CD4-positive, alpha-beta memory T cell (primary cell): ENCODE results near the gene MAGI1. TPM values are rescaled to one million over a fixed set of nuclear protein-coding genes. Genes with fewer than 3 reads are reported as not detected.

Source experiments
- CTCF ChIA-PET: fragments of 350-600 bp; sonication (Branson Sonifier 250); formaldehyde crosslinking; loops from one replicate; lab custom pipeline; 2021; ENCODE audit warnings: inconsistent platforms; ENCODE audit not compliant: partially characterized antibody; lab: Charles Lee
- POLR2A ChIA-PET: fragments of 350-600 bp; sonication (Branson Sonifier 250); formaldehyde crosslinking; loops from one replicate; lab custom pipeline; 2021; ENCODE audit not compliant: partially characterized antibody; lab: Charles Lee
- DNase-seq, 5 donors: peaks; one replicate each; pipeline versions ENCODE4 v3.0.0 to v3.0.0-alpha.2; 2020 to 2022; ENCODE audit warnings: mixed read lengths in 1 of 5
- H3K27ac ChIP-seq: one replicate; pipeline ENCODE4 v1.7.0; 2013; ENCODE audit warnings: low read depth, low read length
- H3K27me3 ChIP-seq: 2 replicates; pipeline ENCODE4 v1.7.0; 2013; ENCODE audit warnings: mild to moderate bottlenecking, low read length, moderate library complexity; ENCODE audit not compliant: insufficient read depth
- H3K36me3 ChIP-seq: 2 replicates; pipeline ENCODE4 v1.7.0; 2013; ENCODE audit warnings: mild to moderate bottlenecking, low read length, moderate library complexity; ENCODE audit not compliant: insufficient read depth
- H3K4me1 ChIP-seq: 2 replicates; pipeline ENCODE4 v1.7.0; 2013; ENCODE audit warnings: mild to moderate bottlenecking, low read length, moderate library complexity; ENCODE audit not compliant: insufficient read depth
- H3K4me3 ChIP-seq, 2 donors: one replicate each; pipeline ENCODE4 v1.7.0; 2013; ENCODE audit warnings: low read length in 2 of 2, mild to moderate bottlenecking in 1 of 2
- H3K9me3 ChIP-seq, 2 donors: one replicate each; pipeline ENCODE4 v1.7.0; 2013; ENCODE audit warnings: low read length in 2 of 2, control low read depth in 1 of 2; ENCODE audit not compliant: control insufficient read depth in 1 of 2
- H3K27ac Mint-ChIP-seq, 7 donors: one replicate each; pipeline ENCODE4 v1.8.0; 2020 to 2021; ENCODE audit warnings: mixed read lengths in 7 of 7, mild to moderate bottlenecking in 6 of 7, inconsistent platforms in 3 of 7, moderate library complexity in 3 of 7
- H3K27me3 Mint-ChIP-seq, 2 donors: one replicate each; pipeline ENCODE4 v1.8.0; 2020 to 2021; ENCODE audit warnings: mixed read lengths in 2 of 2
- H3K36me3 Mint-ChIP-seq, 2 donors: one replicate each; pipeline ENCODE4 v1.8.0; 2020 to 2021; ENCODE audit warnings: mixed read lengths in 2 of 2, inconsistent platforms in 1 of 2, mild to moderate bottlenecking in 1 of 2
- H3K4me1 Mint-ChIP-seq, 4 donors: one replicate each; pipeline ENCODE4 v1.8.0; 2020 to 2021; ENCODE audit warnings: mixed read lengths in 4 of 4, mild to moderate bottlenecking in 1 of 4
- H3K4me3 Mint-ChIP-seq, 8 donors: one replicate each; pipeline ENCODE4 v1.8.0; 2020 to 2021; ENCODE audit warnings: mixed read lengths in 8 of 8, mild to moderate bottlenecking in 7 of 8, moderate library complexity in 6 of 8, inconsistent platforms in 3 of 8
- H3K9me3 Mint-ChIP-seq, 8 donors: one replicate each; pipeline ENCODE4 v1.8.0; 2020 to 2021; ENCODE audit warnings: mixed read lengths in 8 of 8, mild to moderate bottlenecking in 5 of 8, inconsistent platforms in 3 of 8, moderate library complexity in 1 of 8
- intact Hi-C: fragments of 100-400 bp; cut with micrococcal nuclease; formaldehyde crosslinking; loops from one replicate; pipeline ENCODE4 v1.15.1; 2023
- polyA plus RNA-seq, 2 donors: library from polyadenylated mRNA; unstranded; fragments of 300-500 nt; fragmentation: Illumina TruSeq; gene quantifications; one replicate each; pipeline ENCODE4 v1.2.3, GENCODE V29; 2021
- total RNA-seq, 2 experiments: library from RNA; stranded (reverse); gene quantifications; one replicate each; pipeline ENCODE4 v1.2.3, GENCODE V29; 2021

The MAGI1 gene
- total and polyA plus RNA-seq, 4 experiments from 2014 or later: 0.20 TPM; not detected in 3

- H3K4me1 Mint-ChIP-seq: no peaks in the 10 kb centered on the region
- Histone ChIP-seq H3K9me3 (no peaks in the 10 kb centered on the region), H3K4me1 (no peaks in the 10 kb centered on the region), H3K4me3 (no peak overlapping the region), H3K36me3 (no peaks in the 10 kb centered on the region), H3K27ac (no peak overlapping the region), H3K27me3 (no peaks in the 10 kb centered on the region)
- intact Hi-C loops: no loop called here
- H3K27ac Mint-ChIP-seq: no peak overlapping the region
- no peaks in the 10 kb centered on the region for H3K36me3 Mint-ChIP-seq
- H3K4me3 Mint-ChIP-seq: no peak overlapping the region
- DNase-seq: no peak
- H3K9me3 Mint-ChIP-seq: peaks cover 0 to 19% (median 7%) of the 10 kb centered on the region in 8 donors
- ChIA-PET CTCF (no interaction called here), POLR2A (no interaction called here)
- no peaks in the 10 kb centered on the region for H3K27me3 Mint-ChIP-seq
These were observed 703.1 kb downstream of the MAGI1 start for GRCh38 chr3:65335587-65335986.

GRCh38 chr3:65334045-65334665, 704.6 kb downstream of the MAGI1 start:
- Histone ChIP-seq H3K36me3 (no peaks in the 10 kb centered on the region), H3K27ac (no peak overlapping the region), H3K4me3 (no peak overlapping the region), H3K9me3 (no peaks in the 10 kb centered on the region), H3K27me3 (no peaks in the 10 kb centered on the region), H3K4me1 (no peaks in the 10 kb centered on the region)
- POLR2A ChIA-PET: no interaction called here
- no peaks in the 10 kb centered on the region for H3K4me1 Mint-ChIP-seq
- intact Hi-C loops: no loop called here
- H3K27me3 Mint-ChIP-seq: no peaks in the 10 kb centered on the region
- H3K36me3 Mint-ChIP-seq: no peaks in the 10 kb centered on the region
- CTCF ChIA-PET: no interaction called here
- DNase-seq: no peak
- peaks cover 2 to 19% (median 6%) of the 10 kb centered on the region in 8 donors for H3K9me3 Mint-ChIP-seq
- no peak overlapping the region for H3K4me3 Mint-ChIP-seq
- H3K27ac Mint-ChIP-seq: no peak overlapping the region

- Mint-ChIP-seq H3K36me3 (no peaks in the 10 kb centered on the region), H3K27me3 (no peaks in the 10 kb centered on the region), H3K4me3 (no peak overlapping the region), H3K4me1 (no peaks in the 10 kb centered on the region), H3K9me3 (peaks cover 2 to 14% (median 9%) of the 10 kb centered on the region in 8 donors), H3K27ac (no peak overlapping the region)
- CTCF ChIA-PET: no interaction called here
- intact Hi-C loops: no loop called here
- Histone ChIP-seq H3K4me3 (no peak overlapping the region), H3K9me3 (no peaks in the 10 kb centered on the region), H3K27me3 (no peaks in the 10 kb centered on the region), H3K4me1 (no peaks in the 10 kb centered on the region), H3K27ac (no peak overlapping the region), H3K36me3 (no peaks in the 10 kb centered on the region)
- POLR2A ChIA-PET: no interaction called here
- DNase-seq: no peak
These were observed 707.0 kb downstream of the MAGI1 start for GRCh38 chr3:65331730-65332129.

DNA sequence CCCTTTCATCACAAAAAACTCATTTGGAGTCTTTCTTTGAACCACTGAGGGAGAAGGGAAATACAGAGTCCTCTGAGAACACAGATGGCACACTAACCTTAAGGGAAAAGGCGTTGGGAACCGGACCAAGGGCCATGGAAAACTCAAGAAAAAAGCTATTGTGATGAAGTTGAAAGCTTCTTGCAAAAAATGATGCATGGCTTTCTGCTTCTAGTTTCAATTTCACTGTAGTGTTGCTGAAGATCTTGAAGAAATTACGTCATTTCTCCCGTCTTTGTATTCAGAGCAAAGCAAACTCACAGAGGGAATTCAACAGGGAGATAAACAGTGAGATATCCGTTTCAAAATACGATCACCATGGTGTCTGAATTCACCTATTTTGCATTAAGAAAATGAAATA, 708.6 kb downstream of the MAGI1 start:
- Histone ChIP-seq H3K27ac (no peak overlapping the region), H3K4me1 (no peaks in the 10 kb centered on the region), H3K9me3 (no peaks in the 10 kb centered on the region), H3K36me3 (no peaks in the 10 kb centered on the region), H3K27me3 (no peaks in the 10 kb centered on the region), H3K4me3 (no peak overlapping the region)
- intact Hi-C loops: no loop called here
- POLR2A ChIA-PET: no interaction called here
- no peak for DNase-seq
- Mint-ChIP-seq H3K9me3 (peaks cover 0 to 8% (median 5%) of the 10 kb centered on the region in 8 donors), H3K4me1 (no peaks in the 10 kb centered on the region), H3K36me3 (no peaks in the 10 kb centered on the region), H3K4me3 (no peak overlapping the region), H3K27me3 (no peaks in the 10 kb centered on the region), H3K27ac (no peak overlapping the region)
- CTCF ChIA-PET: no interaction called here

GRCh38 chr3:65328148-65328547, 710.6 kb downstream of the MAGI1 start:
- ChIA-PET CTCF (no interaction called here), POLR2A (no interaction called here)
- Histone ChIP-seq H3K27me3 (no peaks in the 10 kb centered on the region), H3K4me1 (no peaks in the 10 kb centered on the region), H3K27ac (no peak overlapping the region), H3K4me3 (no peak overlapping the region), H3K9me3 (no peaks in the 10 kb centered on the region), H3K36me3 (no peaks in the 10 kb centered on the region)
- no peak for DNase-seq
- no peaks in the 10 kb centered on the region for H3K36me3 Mint-ChIP-seq
- H3K4me3 Mint-ChIP-seq: no peak overlapping the region
- no peak overlapping the region for H3K27ac Mint-ChIP-seq
- H3K4me1 Mint-ChIP-seq: no peaks in the 10 kb centered on the region
- peaks cover 0 to 12% (median 1%) of the 10 kb centered on the region in 8 donors for H3K9me3 Mint-ChIP-seq
- intact Hi-C loops: no loop called here
- no peaks in the 10 kb centered on the region for H3K27me3 Mint-ChIP-seq

- H3K9me3 ChIP-seq: no peaks in the 10 kb centered on the region
- no peak overlapping the region for H3K4me3 Mint-ChIP-seq
- H3K27ac ChIP-seq: no peak overlapping the region
- H3K9me3 Mint-ChIP-seq: peaks cover 0 to 13% (median 3%) of the 10 kb centered on the region in 8 donors
- DNase-seq: no peak
- no peaks in the 10 kb centered on the region for H3K27me3 ChIP-seq
- H3K27ac Mint-ChIP-seq: no peak overlapping the region
- ChIA-PET CTCF (no interaction called here), POLR2A (no interaction called here)
- intact Hi-C loops: no loop called here
- no peaks in the 10 kb centered on the region for H3K27me3 Mint-ChIP-seq
- H3K4me1 Mint-ChIP-seq: no peaks in the 10 kb centered on the region
- no peaks in the 10 kb centered on the region for H3K4me1 ChIP-seq
- no peak overlapping the region for H3K4me3 ChIP-seq
- no peaks in the 10 kb centered on the region for H3K36me3 ChIP-seq
- H3K36me3 Mint-ChIP-seq: no peaks in the 10 kb centered on the region
These were observed 712.1 kb downstream of the MAGI1 start for GRCh38 chr3:65326574-65326973.

DNA sequence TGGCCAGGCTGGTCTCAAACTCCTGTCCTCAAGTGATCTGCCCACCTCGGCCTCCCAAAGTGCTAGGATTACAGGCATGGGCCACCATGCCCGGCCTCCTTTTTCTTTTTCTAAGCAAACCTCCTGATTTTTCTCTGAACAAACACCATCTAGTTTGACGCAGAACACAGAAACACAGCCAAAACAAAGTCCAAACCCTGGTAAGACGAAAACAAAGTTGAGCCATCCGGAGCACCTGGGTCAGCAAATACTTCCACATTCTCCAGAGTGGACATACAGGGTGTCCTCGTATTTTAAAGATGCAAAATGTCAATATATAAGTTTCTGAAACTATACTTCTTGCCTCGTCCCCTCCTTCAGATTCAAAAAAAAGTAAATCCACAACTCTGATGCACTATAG, 715.8 kb downstream of the MAGI1 start:
- H3K4me1 Mint-ChIP-seq: no peaks in the 10 kb centered on the region
- H3K4me3 Mint-ChIP-seq: no peak overlapping the region
- DNase-seq: no peak
- no peaks in the 10 kb centered on the region for H3K36me3 Mint-ChIP-seq
- Histone ChIP-seq H3K4me1 (no peaks in the 10 kb centered on the region), H3K27me3 (no peaks in the 10 kb centered on the region), H3K4me3 (no peak overlapping the region), H3K9me3 (no peaks in the 10 kb centered on the region), H3K36me3 (no peaks in the 10 kb centered on the region), H3K27ac (no peak overlapping the region)
- H3K27me3 Mint-ChIP-seq: no peaks in the 10 kb centered on the region
- H3K9me3 Mint-ChIP-seq: peaks cover 0 to 18% (median 5%) of the 10 kb centered on the region in 8 donors
- ChIA-PET POLR2A (no interaction called here), CTCF (no interaction called here)
- intact Hi-C loops: no loop called here
- H3K27ac Mint-ChIP-seq: no peak overlapping the region

- intact Hi-C loops: no loop called here
- no peak overlapping the region for H3K27ac ChIP-seq
- H3K27me3 ChIP-seq: no peaks in the 10 kb centered on the region
- ChIA-PET CTCF (no interaction called here), POLR2A (no interaction called here)
- no peaks in the 10 kb centered on the region for H3K36me3 ChIP-seq
- no peaks in the 10 kb centered on the region for H3K4me1 ChIP-seq
- no peak for DNase-seq
- H3K27ac Mint-ChIP-seq: no peak overlapping the region
- no peaks in the 10 kb centered on the region for H3K9me3 ChIP-seq
- H3K9me3 Mint-ChIP-seq: peaks cover 0 to 20% (median 9%) of the 10 kb centered on the region in 8 donors
- H3K4me1 Mint-ChIP-seq: no peaks in the 10 kb centered on the region
- H3K4me3 Mint-ChIP-seq: no peak overlapping the region
- H3K4me3 ChIP-seq: no peak overlapping the region
- H3K27me3 Mint-ChIP-seq: no peaks in the 10 kb centered on the region
- no peaks in the 10 kb centered on the region for H3K36me3 Mint-ChIP-seq
These were observed 720.5 kb downstream of the MAGI1 start for GRCh38 chr3:65318231-65318630.
